ENCODE results near the gene PACRG. TPM values are rescaled to one million over a fixed set of nuclear protein-coding genes. Genes with fewer than 3 reads are reported as not detected.

The PACRG gene
- total and polyA plus RNA-seq, 10 of the 15 experiments (the other 5 are each of a cell fraction or from before 2014, with no cell fraction given) = not detected

GRCh38 chr6:162917506-162917905, 189.7 kb downstream of the PACRG start:
- no peak overlapping the region for H3K27ac ChIP-seq (ENCODE audit: control insufficient read depth, insufficient read depth)
- no peak for FAIRE-seq
- ChIA-PET SMC1A (ENCODE audit: uncharacterized antibody, unreplicated experiment) (interaction anchor here (1.2 to 1.3 kb wide), 2 partner anchors 10 to 18 kb away, joined by 3 read pairs; no protein-coding TSS in a partner anchor), RAD21 (ENCODE audit: unreplicated experiment) (interaction anchor here (0.6 kb wide), 1 partner anchor 20 kb away, joined by 3 read pairs; no protein-coding TSS in a partner anchor), POLR2A (no interaction called here), CTCF (no interaction called here)
- H3K9me3 ChIP-seq (replicated peaks; ENCODE audit: control insufficient read depth, insufficient read depth, low read length) = no peaks in the 10 kb centered on the region
- no peak overlapping the region for H3K4me3 ChIP-seq
- intact Hi-C loops (cut with micrococcal nuclease; ENCODE audit: unreplicated experiment) (no loop called here), in situ Hi-C loops (cut with MboI) (no loop called here)
- no peaks in the 10 kb centered on the region for H3K4me1 ChIP-seq (ENCODE audit: control insufficient read depth, insufficient read depth, low read length)
- TF ChIP-seq TCF12 (IDR thresholded peaks at IDR 0.05; ENCODE audit: low read depth, low read length) (no peak), RFX5 (IDR thresholded peaks at IDR 0.05; ENCODE audit: low read depth, low read length) (no peak), FOXK2 (IDR thresholded peaks at IDR 0.05) (no peak), E4F1 (IDR thresholded peaks at IDR 0.05; ENCODE audit: borderline replicate concordance, partially characterized antibody) (no peak), CEBPZ (IDR thresholded peaks at IDR 0.05; ENCODE audit: low read depth, low read length) (no peak)
- H2AFZ ChIP-seq (ENCODE audit: control insufficient read depth, low read depth, low read length) = no peak overlapping the region
- WGBS (ENCODE audit: insufficient coverage, insufficient replicate concordance, low lambda C conversion rate, missing lambda C conversion rate) = 0% methylated on average over 1 of the region's 1 CpG
- H3K4me2 ChIP-seq (ENCODE audit: control insufficient read depth, insufficient read depth) = no peak overlapping the region
- no peaks in the 10 kb centered on the region for H3K36me3 ChIP-seq (ENCODE audit: control insufficient read depth in 2 of 2, insufficient read depth in 2 of 2, low read length in 1 of 2)
- no TSS peak for BruUV-seq (replicated peaks)
- no peak for ATAC-seq
- no peaks in the 10 kb centered on the region for H3K27me3 ChIP-seq (replicated peaks in 1 of 2; ENCODE audit: control insufficient read depth in 2 of 2, insufficient read depth in 2 of 2, low read length in 1 of 2)
- no peak overlapping the region for H3K9ac ChIP-seq (ENCODE audit: control insufficient read depth, insufficient read depth, low read length)
- no peak for DNase-seq (ENCODE audit: low read depth, low spot score)
- H3K79me2 ChIP-seq (ENCODE audit: control insufficient read depth, insufficient read depth, low read length) = no peaks in the 10 kb centered on the region
- no peaks in the 10 kb centered on the region for H4K20me1 ChIP-seq (ENCODE audit: control insufficient read depth, insufficient read depth)
